SK-MEL-5 (cell line): ENCODE measurements around the gene USP49. TPM values are rescaled to one million over a fixed set of nuclear protein-coding genes. Genes with fewer than 3 reads are reported as not detected.

Source experiments
- DNase-seq: peaks from one replicate; pipeline ENCODE4 v3.0.0-alpha.2; 2016; ENCODE audit warnings: low read depth, low spot score
- in situ Hi-C: cut with HindIII; loops from 2 replicates; pipeline ENCODE4 v1.10.0; 2016; ENCODE audit warnings: low sequenced_read_pairs, high pct_unique_total_duplicates, low pct_unique_long_range_greater_than_20kb
- total RNA-seq: library from RNA; depleted of rRNA; stranded (reverse); fragments of >200 nt; shearing (Covaris generic); gene quantifications from 2 replicates; pipeline ENCODE4 v1.2.3, GENCODE V29; 2014

The USP49 gene
- total RNA-seq, 1 experiment from 2014 or later, result 0.85 TPM

GRCh38 chr6:41798901-41799558 is 96.1 kb downstream of the USP49 start:
- in situ Hi-C loops, result no loop called here

GRCh38 chr6:41796474-41796873 is 98.7 kb downstream of the USP49 start:
- DNase-seq, result no peak
- in situ Hi-C loops, result no loop called here

More at GRCh38 chr6:41798901-41799558, 96.1 kb downstream of the USP49 start:
- no peak for DNase-seq

GRCh38 chr6:41791984-41792383 is 103.2 kb downstream of the USP49 start:
- in situ Hi-C loops, result no loop called here
- no peak for DNase-seq

- DNase-seq, result no peak
- in situ Hi-C loops, result no loop called here
These were observed 103.9 kb downstream of the USP49 start for GRCh38 chr6:41791305-41791704.

GRCh38 chr6:41790045-41790444 is 105.1 kb downstream of the USP49 start:
- DNase-seq, result no peak
- in situ Hi-C loops, result no loop called here

GRCh38 chr6:41789390-41789724 is 105.8 kb downstream of the USP49 start:
- in situ Hi-C loops, result no loop called here
- DNase-seq, result no peak

GRCh38 chr6:41787219-41787917 is 107.8 kb downstream of the USP49 start, which contains the start of gene TOMM6:
Gene TOMM6, plus strand, starts transcription at chr6:41787694. Its CDS starts 4 bp downstream, at chr6:41787698.
- in situ Hi-C loops, result no loop called here
- DNase-seq, result peak; percentile 92

GRCh38 chr6:41786451-41787218 is 108.5 kb downstream of the USP49 start:
- in situ Hi-C loops, result no loop called here
- DNase-seq, result peak; percentile 74

- in situ Hi-C loops, result no loop called here
- DNase-seq, result no peak
These were observed 109.3 kb downstream of the USP49 start for GRCh38 chr6:41785689-41786450.

- in situ Hi-C loops, result no loop called here
- DNase-seq, result no peak
These were observed 109.9 kb downstream of the USP49 start for GRCh38 chr6:41785254-41785653.

GRCh38 chr6:41784581-41785171 is 110.5 kb downstream of the USP49 start:
- no peak for DNase-seq
- in situ Hi-C loops, result no loop called here

- in situ Hi-C loops, result no loop called here
- no peak for DNase-seq
These were observed 111.9 kb downstream of the USP49 start for GRCh38 chr6:41783106-41783780.

- no peak for DNase-seq
- in situ Hi-C loops, result no loop called here
These were observed 113.8 kb downstream of the USP49 start for GRCh38 chr6:41781366-41781730.

GRCh38 chr6:41780551-41781365 is 114.4 kb downstream of the USP49 start, which contains the start of gene PRICKLE4:
Gene PRICKLE4, plus strand, starts transcription at chr6:41780782. Its CDS starts 2,692 bp downstream, at chr6:41783474.
- no peak for DNase-seq
- in situ Hi-C loops, result no loop called here

GRCh38 chr6:41779788-41780550 is 115.2 kb downstream of the USP49 start, which contains the start of gene FRS3:
Gene FRS3, minus strand, starts transcription at chr6:41779900. Its CDS starts 2,913 bp downstream, at chr6:41776987.
- in situ Hi-C loops, result no loop called here

More at GRCh38 chr6:41779788-41780550, 115.2 kb downstream of the USP49 start, which contains the start of gene FRS3:
- peak; percentile 92 for DNase-seq
